BE2C (cell line): ENCODE measurements around the gene TMEM178B.

Source experiments
- DNase-seq: peaks from one replicate; pipeline ENCODE4 v3.0.0-alpha.2; 2020
- H3K27me3 ChIP-seq: fragments of 250-450 bp; sonication (Bioruptor Pico); 2 replicates; pipeline ENCODE4 v1.5.1; 2020; ENCODE audit warnings: mild to moderate bottlenecking
- H3K36me3 ChIP-seq: fragments of 250-450 bp; sonication (Bioruptor Pico); 2 replicates; pipeline ENCODE4 v1.5.1; 2020; ENCODE audit warnings: mild to moderate bottlenecking
- H3K4me1 ChIP-seq: fragments of 250-450 bp; sonication (Bioruptor Pico); 2 replicates; pipeline ENCODE4 v1.5.1; 2020
- H3K4me3 ChIP-seq: 2 replicates; pipeline ENCODE4 v1.5.1; 2011; ENCODE audit warnings: low read depth, low read length
- H3K9me3 ChIP-seq: fragments of 250-450 bp; sonication (Bioruptor Pico); 2 replicates; pipeline ENCODE4 v1.5.1; 2020
- TF ChIP-seq, protein P1 (sequence below): IDR thresholded peaks from 2 replicates; pipeline ENCODE4 v1.5.1; 2012; ENCODE audit warnings: mild to moderate bottlenecking, low read depth, low read length

Gene TMEM178B

DNA sequence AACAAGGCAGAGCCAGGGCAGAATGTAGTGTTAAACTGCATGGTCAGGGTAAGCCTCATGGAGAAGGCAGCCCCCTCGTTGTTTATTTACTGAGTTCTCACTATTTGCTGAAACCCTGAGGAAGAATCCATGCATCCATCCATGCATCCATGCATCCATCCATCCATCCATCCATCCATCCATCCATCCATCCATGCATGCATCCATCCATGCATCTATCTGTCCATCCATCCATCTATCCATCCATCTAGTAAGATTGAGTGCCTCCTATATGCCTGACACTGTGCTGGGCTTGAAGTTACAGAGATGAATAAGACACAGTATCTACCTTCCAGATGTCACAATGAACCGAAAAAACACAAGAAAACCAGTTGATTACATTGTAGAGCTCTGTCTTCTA is 275.9 kb downstream of the TMEM178B start:
- H3K4me1 ChIP-seq: no peaks in the 10 kb centered on the region; the same call in 1 of the 2 replicates
- no peak overlapping the region for H3K4me3 ChIP-seq
- DNase-seq: no peak
- H3K36me3 ChIP-seq: no peaks in the 10 kb centered on the region
- TF ChIP-seq, protein P1, sequence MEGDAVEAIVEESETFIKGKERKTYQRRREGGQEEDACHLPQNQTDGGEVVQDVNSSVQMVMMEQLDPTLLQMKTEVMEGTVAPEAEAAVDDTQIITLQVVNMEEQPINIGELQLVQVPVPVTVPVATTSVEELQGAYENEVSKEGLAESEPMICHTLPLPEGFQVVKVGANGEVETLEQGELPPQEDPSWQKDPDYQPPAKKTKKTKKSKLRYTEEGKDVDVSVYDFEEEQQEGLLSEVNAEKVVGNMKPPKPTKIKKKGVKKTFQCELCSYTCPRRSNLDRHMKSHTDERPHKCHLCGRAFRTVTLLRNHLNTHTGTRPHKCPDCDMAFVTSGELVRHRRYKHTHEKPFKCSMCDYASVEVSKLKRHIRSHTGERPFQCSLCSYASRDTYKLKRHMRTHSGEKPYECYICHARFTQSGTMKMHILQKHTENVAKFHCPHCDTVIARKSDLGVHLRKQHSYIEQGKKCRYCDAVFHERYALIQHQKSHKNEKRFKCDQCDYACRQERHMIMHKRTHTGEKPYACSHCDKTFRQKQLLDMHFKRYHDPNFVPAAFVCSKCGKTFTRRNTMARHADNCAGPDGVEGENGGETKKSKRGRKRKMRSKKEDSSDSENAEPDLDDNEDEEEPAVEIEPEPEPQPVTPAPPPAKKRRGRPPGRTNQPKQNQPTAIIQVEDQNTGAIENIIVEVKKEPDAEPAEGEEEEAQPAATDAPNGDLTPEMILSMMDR: no peak
- no peaks in the 10 kb centered on the region for H3K27me3 ChIP-seq
- H3K9me3 ChIP-seq: no peaks in the 10 kb centered on the region

DNA sequence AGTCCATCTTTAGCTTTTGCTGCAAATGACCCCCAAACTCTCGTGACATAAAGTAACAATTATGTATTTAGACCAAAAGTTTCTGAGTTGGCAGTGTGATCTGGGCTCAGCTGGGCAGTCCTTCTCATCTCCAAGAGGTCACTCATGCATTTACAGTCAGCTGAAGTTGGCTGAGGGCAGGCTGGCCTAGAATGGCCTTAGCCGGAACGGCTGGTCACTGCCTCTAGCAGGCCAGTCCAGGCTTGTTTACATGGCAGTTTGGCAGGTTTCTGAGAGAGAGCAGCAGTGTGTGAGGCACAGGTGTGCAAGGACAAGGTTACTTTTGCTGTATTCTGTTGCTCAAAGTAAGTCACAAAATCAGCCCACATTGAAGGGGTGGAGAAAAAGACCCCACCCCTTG is 277.3 kb downstream of the TMEM178B start:
- no peak for DNase-seq
- Histone ChIP-seq H3K36me3 (no peaks in the 10 kb centered on the region), H3K4me1 (no peaks in the 10 kb centered on the region; the same call in 1 of the 2 replicates), H3K4me3 (no peak overlapping the region), H3K9me3 (no peaks in the 10 kb centered on the region), H3K27me3 (no peaks in the 10 kb centered on the region)
- TF ChIP-seq, protein P1: no peak

DNA sequence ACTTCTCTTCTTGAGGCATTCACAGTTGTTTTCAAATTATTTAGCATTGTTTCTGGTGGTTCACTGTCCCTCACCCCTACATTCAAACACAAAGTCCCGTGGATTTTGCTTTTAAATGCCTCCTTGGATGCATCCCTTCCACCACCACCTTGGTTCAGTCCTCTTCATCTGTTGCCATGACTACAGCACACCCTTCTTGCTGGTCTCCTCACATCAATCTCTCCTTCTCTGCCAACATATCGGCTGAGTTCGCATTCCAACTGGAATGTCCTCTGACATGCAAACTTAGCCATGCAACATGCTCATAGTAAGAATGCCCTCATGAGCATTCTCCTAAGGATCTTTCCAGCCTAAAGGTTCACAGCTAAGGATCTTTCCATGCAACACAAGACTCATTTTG is 279.1 kb downstream of the TMEM178B start:
- Histone ChIP-seq H3K9me3 (no peaks in the 10 kb centered on the region), H3K36me3 (no peaks in the 10 kb centered on the region), H3K4me1 (no peaks in the 10 kb centered on the region; the same call in 1 of the 2 replicates), H3K4me3 (no peak overlapping the region), H3K27me3 (no peaks in the 10 kb centered on the region)
- DNase-seq: no peak
- TF ChIP-seq, protein P1: no peak

DNA sequence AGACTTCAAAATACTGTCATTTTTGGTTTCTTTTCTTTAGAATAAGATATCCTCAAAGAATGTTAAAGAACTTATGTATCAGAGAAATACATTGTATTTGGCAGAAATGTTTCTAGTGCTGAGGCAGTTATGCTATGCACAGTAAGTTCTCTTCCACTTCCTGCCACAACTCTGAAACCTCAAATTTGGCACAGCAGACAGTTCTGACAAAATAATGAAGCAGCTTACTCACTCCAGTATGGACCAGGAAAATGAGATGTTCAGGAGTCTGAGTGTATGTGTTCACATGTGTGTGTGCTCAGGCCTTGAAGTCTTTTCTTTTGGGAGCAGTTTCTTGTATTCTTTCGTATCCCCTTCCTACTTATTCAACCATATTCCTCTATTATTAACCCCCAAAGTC is 280.4 kb downstream of the TMEM178B start:
- Histone ChIP-seq H3K9me3 (no peaks in the 10 kb centered on the region), H3K4me3 (no peak overlapping the region), H3K4me1 (peaks cover 2% of the 10 kb centered on the region), H3K27me3 (no peaks in the 10 kb centered on the region), H3K36me3 (no peaks in the 10 kb centered on the region)
- TF ChIP-seq, protein P1: no peak
- no peak for DNase-seq

DNA sequence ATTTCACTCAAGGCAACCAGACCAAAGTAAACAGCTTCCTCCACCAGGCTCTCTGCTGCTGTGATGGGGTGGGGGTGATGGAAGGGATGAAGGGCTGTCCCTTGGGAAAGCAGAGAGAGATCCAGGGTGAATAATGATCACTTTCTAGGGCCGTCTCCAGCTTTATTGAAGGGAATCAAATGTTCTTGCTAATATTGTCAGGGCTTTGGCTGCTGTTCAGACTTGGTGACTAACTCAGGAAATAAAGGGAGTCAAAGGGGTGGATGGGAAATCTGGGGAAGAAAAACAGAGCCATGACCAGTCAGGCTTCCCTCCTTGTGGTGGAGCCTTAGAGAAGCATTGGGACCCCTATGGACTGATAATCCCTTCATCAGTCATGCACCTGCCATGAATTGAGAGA is 281.2 kb downstream of the TMEM178B start:
- no peak for DNase-seq
- TF ChIP-seq, protein P1: no peak
- Histone ChIP-seq H3K27me3 (no peaks in the 10 kb centered on the region), H3K4me3 (no peak overlapping the region), H3K4me1 (peaks cover 10% of the 10 kb centered on the region), H3K36me3 (no peaks in the 10 kb centered on the region), H3K9me3 (no peaks in the 10 kb centered on the region)

DNA sequence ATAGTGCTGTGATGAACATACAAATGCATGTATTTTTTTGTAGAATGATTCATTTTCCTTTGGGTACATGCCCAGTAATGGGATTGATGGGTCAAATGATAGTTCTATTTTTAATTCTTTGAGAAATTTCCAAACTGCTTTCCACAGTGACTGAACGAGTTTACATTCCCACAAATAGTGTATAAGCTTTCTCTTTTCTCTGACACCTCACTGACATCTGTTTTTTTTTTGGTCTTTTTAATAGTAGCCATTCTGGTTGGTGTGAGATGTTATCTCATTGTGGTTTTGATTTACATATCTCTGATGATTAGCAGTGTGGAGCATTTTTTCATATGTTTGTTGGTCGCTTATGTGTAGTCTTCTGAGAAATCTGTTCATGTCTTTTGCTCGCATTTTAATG is 282.3 kb downstream of the TMEM178B start:
- no peak for DNase-seq
- Histone ChIP-seq H3K36me3 (no peaks in the 10 kb centered on the region), H3K4me3 (no peak overlapping the region), H3K9me3 (no peaks in the 10 kb centered on the region), H3K4me1 (peaks cover 11% of the 10 kb centered on the region), H3K27me3 (no peaks in the 10 kb centered on the region)
- TF ChIP-seq, protein P1: no peak
